Neural progenitor cell (in vitro differentiated cells): ENCODE measurements around the gene SEC63.

ENCODE experiments used
- CTCF ChIP-seq: fragments of 200-600 bp; sonication (generic); IDR thresholded peaks from 2 replicates; pipeline ENCODE4 v1.5.1; 2017; ENCODE audit warnings: antibody characterized with exemption, mild to moderate bottlenecking
- EZH2 ChIP-seq: fragments of 200-600 bp; sonication (generic); IDR thresholded peaks from 2 replicates; pipeline ENCODE4 v1.6.1; 2017; ENCODE audit warnings: antibody characterized with exemption, mild to moderate bottlenecking, moderate library complexity

- TF ChIP-seq CTCF (no peak), EZH2 (no peak)
Measured at GRCh38 chr6:107867302-107867615, 90.7 kb downstream of the SEC63 start.
